H9 (cell line): Measurements from ENCODE around the gene MSI2. TPM values are rescaled to one million over a fixed set of nuclear protein-coding genes. Genes with fewer than 3 reads are reported as not detected.
A peak's percentile ranks its signal among the peaks of the same experiment; 100 is the strongest.

Experiments
- DNase-seq: peaks from one replicate; pipeline ENCODE4 v3.0.0-alpha.2; 2017
- H2AFZ ChIP-seq: one replicate; pipeline ENCODE4 v1.6.1; 2013; ENCODE audit warnings: mild to moderate bottlenecking, low read length, control low read depth, moderate library complexity
- H2AK5ac ChIP-seq: 2 replicates; pipeline ENCODE4 v1.6.1; 2013; ENCODE audit warnings: low read length, control low read depth, mixed read lengths; ENCODE audit not compliant: insufficient read length
- H2BK120ac ChIP-seq: one replicate; pipeline ENCODE4 v1.6.1; 2013; ENCODE audit warnings: low read depth, mild to moderate bottlenecking, low read length, control low read depth, inconsistent platforms; ENCODE audit not compliant: poor library complexity, severe bottlenecking
- H2BK12ac ChIP-seq: 2 replicates; pipeline ENCODE4 v1.6.1; 2013; ENCODE audit warnings: low read length, control low read depth, mixed read lengths, low read depth; ENCODE audit not compliant: insufficient read length
- H2BK15ac ChIP-seq: 2 replicates; pipeline ENCODE4 v1.6.1; 2013; ENCODE audit warnings: low read depth, low read length, control low read depth
- H2BK20ac ChIP-seq: one replicate; pipeline ENCODE4 v1.6.1; 2013; ENCODE audit warnings: low read depth, mild to moderate bottlenecking, low read length, control low read depth, inconsistent platforms; ENCODE audit not compliant: poor library complexity, severe bottlenecking
- H2BK5ac ChIP-seq: 2 replicates; pipeline ENCODE4 v1.6.1; 2013; ENCODE audit warnings: low read length, control low read depth, mixed read lengths; ENCODE audit not compliant: insufficient read length
- H3K14ac ChIP-seq: 2 replicates; pipeline ENCODE4 v1.6.1; 2013; ENCODE audit warnings: low read length, control low read depth; ENCODE audit not compliant: insufficient read depth
- H3K18ac ChIP-seq: 2 replicates; pipeline ENCODE4 v1.6.1; 2013; ENCODE audit warnings: low read depth, mild to moderate bottlenecking, mixed read lengths, low read length, control low read depth; ENCODE audit not compliant: insufficient read length
- H3K23ac ChIP-seq: 2 replicates; pipeline ENCODE4 v1.6.1; 2013; ENCODE audit warnings: low read length, control low read depth, mixed read lengths, low read depth; ENCODE audit not compliant: insufficient read length
- H3K23me2 ChIP-seq: 2 replicates; pipeline ENCODE4 v1.6.1; 2013; ENCODE audit warnings: low read depth, mild to moderate bottlenecking, mixed read lengths, low read length, control low read depth; ENCODE audit not compliant: insufficient read length, poor library complexity, severe bottlenecking
- H3K27ac ChIP-seq: 2 replicates; pipeline ENCODE4 v1.5.1; 2013; ENCODE audit warnings: low read length, control low read depth, mixed read lengths, low read depth; ENCODE audit not compliant: insufficient read length
- H3K27me3 ChIP-seq: 2 replicates; pipeline ENCODE4 v1.6.1; 2013; ENCODE audit warnings: low read length, control low read depth, inconsistent platforms; ENCODE audit not compliant: insufficient read depth
- H3K4ac ChIP-seq: 2 replicates; pipeline ENCODE4 v1.6.1; 2013; ENCODE audit warnings: low read depth, mild to moderate bottlenecking, control low read depth, inconsistent platforms, low read length, moderate library complexity
- H3K4me1 ChIP-seq: 2 replicates; pipeline ENCODE4 v1.6.1; 2013; ENCODE audit warnings: low read length, control low read depth, inconsistent platforms; ENCODE audit not compliant: insufficient read depth
- H3K4me2 ChIP-seq: 2 replicates; pipeline ENCODE4 v1.6.1; 2013; ENCODE audit warnings: low read length, control low read depth, mixed read lengths; ENCODE audit not compliant: insufficient read length, insufficient read depth
- H3K56ac ChIP-seq: 2 replicates; pipeline ENCODE4 v1.6.1; 2013; ENCODE audit warnings: low read depth, mild to moderate bottlenecking, mixed read lengths, low read length, control low read depth; ENCODE audit not compliant: insufficient read length
- H3K79me1 ChIP-seq: 2 replicates; pipeline ENCODE4 v1.6.1; 2013; ENCODE audit warnings: low read depth, mild to moderate bottlenecking, moderate library complexity, low read length, control low read depth, inconsistent platforms; ENCODE audit not compliant: insufficient read depth, poor library complexity, severe bottlenecking
- H3K79me2 ChIP-seq: 2 replicates; pipeline ENCODE4 v1.6.1; 2013; ENCODE audit warnings: low read length, control low read depth, inconsistent platforms; ENCODE audit not compliant: insufficient read depth
- H3K9ac ChIP-seq: 2 replicates; pipeline ENCODE4 v1.6.1; 2013; ENCODE audit warnings: low read length, control low read depth, mixed read lengths; ENCODE audit not compliant: insufficient read length; ENCODE audit errors: extremely low read depth
- H3K9me3 ChIP-seq: one replicate; pipeline ENCODE4 v1.6.1; 2013; ENCODE audit warnings: low read depth, low read length, inconsistent platforms; ENCODE audit not compliant: control insufficient read depth
- H3T11ph ChIP-seq: one replicate; pipeline ENCODE4 v1.6.1; 2013; ENCODE audit warnings: mild to moderate bottlenecking, low read length, control low read depth, inconsistent platforms
- H4K20me1 ChIP-seq: one replicate; pipeline ENCODE4 v1.6.1; 2013; ENCODE audit not compliant: control insufficient read depth, insufficient read length, insufficient read depth
- H4K5ac ChIP-seq: 2 replicates; pipeline ENCODE4 v1.6.1; 2013; ENCODE audit warnings: low read depth, mild to moderate bottlenecking, mixed read lengths, low read length, control low read depth; ENCODE audit not compliant: insufficient read length
- H4K8ac ChIP-seq: replicated peaks from 2 replicates; pipeline ENCODE4 v1.6.1; 2013; ENCODE audit warnings: low read length, control low read depth, mixed read lengths, low read depth; ENCODE audit not compliant: insufficient read length
- H4K91ac ChIP-seq: 2 replicates; pipeline ENCODE4 v1.6.1; 2013; ENCODE audit warnings: low read depth, mild to moderate bottlenecking, moderate library complexity, mixed read lengths, low read length, control low read depth; ENCODE audit not compliant: insufficient read length
- H3K27ac Mint-ChIP-seq, 3 experiments: 2 replicates in 2 of 3; 3 replicates in 1 of 3; pipeline ENCODE4 v1.8.0; 2020 to 2021; ENCODE audit warnings: mixed read lengths in 3 of 3, mild to moderate bottlenecking in 1 of 3, moderate library complexity in 1 of 3
- H3K27me3 Mint-ChIP-seq: 2 replicates; pipeline ENCODE4 v1.8.0; 2021; ENCODE audit warnings: low read depth, mild to moderate bottlenecking, moderate library complexity, mixed read lengths
- H3K36me3 Mint-ChIP-seq, 3 experiments: 2 replicates in 2 of 3; 3 replicates in 1 of 3; pipeline ENCODE4 v1.8.0; 2020 to 2021; ENCODE audit warnings: low read depth in 3 of 3, mixed read lengths in 3 of 3; ENCODE audit not compliant: insufficient read depth in 1 of 3
- H3K4me1 Mint-ChIP-seq, 2 experiments: 2 replicates each; pipeline ENCODE4 v1.8.0; 2020; ENCODE audit warnings: mixed read lengths in 2 of 2
- H3K4me3 Mint-ChIP-seq, 2 experiments: 2 replicates in 1 of 2; 3 replicates in 1 of 2; pipeline ENCODE4 v1.8.0; 2020 to 2021; ENCODE audit warnings: mild to moderate bottlenecking in 2 of 2, mixed read lengths in 2 of 2, moderate library complexity in 1 of 2
- H3K9me3 Mint-ChIP-seq, 2 experiments: 2 replicates in 1 of 2; 3 replicates in 1 of 2; pipeline ENCODE4 v1.8.0; 2020; ENCODE audit warnings: mild to moderate bottlenecking in 2 of 2, mixed read lengths in 2 of 2, moderate library complexity in 1 of 2
- CTCF ChIP-seq: fragments of 200-600 bp; sonication (generic); conservative IDR thresholded peaks from 3 replicates; pipeline ENCODE4 v1.8.0; 2021; ENCODE audit warnings: antibody characterized with exemption, mild to moderate bottlenecking
- WGBS: extraction: QIAGEN DNeasy Blood & Tissue Kit; methylation state at CpG from one replicate; pipeline ENCODE4 v1.1.7; 2013; ENCODE audit warnings: missing lambda C conversion rate, low lambda C conversion rate, mixed read lengths; ENCODE audit not compliant: insufficient read length; ENCODE audit errors: extremely low coverage; 5-methylcytosine and 5-hydroxymethylcytosine counted together
- total RNA-seq: library from RNA; stranded (reverse); gene quantifications from 2 replicates; pipeline ENCODE4 v1.2.1, GENCODE V29; 2021

The MSI2 gene
- total RNA-seq, 1 experiment from 2014 or later: 98.5 TPM

- no peaks in the 10 kb centered on the region for H3K27me3 ChIP-seq
- H2BK15ac ChIP-seq: no peak overlapping the region
- H3K56ac ChIP-seq: no peak overlapping the region
- Mint-ChIP-seq H3K27me3 (no peaks in the 10 kb centered on the region), H3K36me3 (peaks cover 0 to 12% (median 9%) of the 10 kb centered on the region in 3 experiments; a peak in 4 of 7 replicates), H3K4me3 (no peak overlapping the region), H3K4me1 (peaks cover 37 to 41% of the 10 kb centered on the region in 2 experiments), H3K27ac (peak overlapping the region in 1 of 3 experiments; percentile 42; a peak in 1 of 7 replicates), H3K9me3 (no peaks in the 10 kb centered on the region)
- no peak overlapping the region for H3K9ac ChIP-seq
- H2BK5ac ChIP-seq: no peak overlapping the region
- no peak overlapping the region for H4K91ac ChIP-seq
- H4K20me1 ChIP-seq: peaks cover 2% of the 10 kb centered on the region
- H4K5ac ChIP-seq: no peak overlapping the region
- H3K79me1 ChIP-seq: no peaks in the 10 kb centered on the region
- no peaks in the 10 kb centered on the region for H3K23me2 ChIP-seq
- no peak overlapping the region for H3K4me2 ChIP-seq
- no peak overlapping the region for H3K18ac ChIP-seq
- H3K9me3 ChIP-seq: no peaks in the 10 kb centered on the region
- no peak overlapping the region for H2AK5ac ChIP-seq
- H3K79me2 ChIP-seq: no peaks in the 10 kb centered on the region
- no peak for DNase-seq
- no peak overlapping the region for H2AFZ ChIP-seq
- no peak overlapping the region for H2BK120ac ChIP-seq
- peaks cover 6% of the 10 kb centered on the region for H3K4me1 ChIP-seq
- no peak overlapping the region for H3K23ac ChIP-seq
- H3K4ac ChIP-seq: no peak overlapping the region
- no peak overlapping the region for H2BK20ac ChIP-seq
- no peak overlapping the region for H4K8ac ChIP-seq
- H3T11ph ChIP-seq: no peak overlapping the region
- H3K27ac ChIP-seq: no peak overlapping the region
- no peak overlapping the region for H3K14ac ChIP-seq
- H2BK12ac ChIP-seq: no peak overlapping the region
- no peak for TF ChIP-seq CTCF
- no CpG with 5 or more reads among the region's 4 CpGs for WGBS
These were observed 278.5 kb downstream of the MSI2 start for GRCh38 chr17:57534863-57535248.
